ENCODE results near the gene NTM.
"Not testable (repeated sequence)": the region's sequence is repeated elsewhere in the genome, so short reads cannot be mapped to it uniquely, and the experiment has no call there.

Gene NTM

GRCh38 chr11:132353255-132353654 lies 982.8 kb downstream of the NTM start:
- no peak for TF ChIP-seq CTCF (conservative IDR thresholded peaks at IDR 0.05)
- no peak overlapping the region for H3K27ac ChIP-seq

- TF ChIP-seq CTCF (conservative IDR thresholded peaks at IDR 0.05), result no peak
- H3K27ac ChIP-seq, result no peak overlapping the region
Measured at GRCh38 chr11:132357811-132358572, 987.6 kb downstream of the NTM start.

GRCh38 chr11:132358573-132358953 lies 988.1 kb downstream of the NTM start:
- no peak for TF ChIP-seq CTCF (conservative IDR thresholded peaks at IDR 0.05)
- H3K27ac ChIP-seq, result no peak overlapping the region

GRCh38 chr11:132361011-132361550 lies 990.7 kb downstream of the NTM start:
- H3K27ac ChIP-seq, result no peak overlapping the region
- TF ChIP-seq CTCF (conservative IDR thresholded peaks at IDR 0.05), result no peak

GRCh38 chr11:132365650-132366049 lies 995.2 kb downstream of the NTM start:
- TF ChIP-seq CTCF (conservative IDR thresholded peaks at IDR 0.05), result no peak
- no peak overlapping the region for H3K27ac ChIP-seq

GRCh38 chr11:132367293-132367692 lies 996.9 kb downstream of the NTM start:
- no peak overlapping the region for H3K27ac ChIP-seq
- no peak for TF ChIP-seq CTCF (conservative IDR thresholded peaks at IDR 0.05)

GRCh38 chr11:132370114-132370513 lies 999.7 kb downstream of the NTM start:
- H3K27ac ChIP-seq, result not testable (repeated sequence)

GRCh38 chr11:132373405-132374143 lies 1003.2 kb downstream of the NTM start:
- no peak for TF ChIP-seq CTCF (conservative IDR thresholded peaks at IDR 0.05)
- H3K27ac ChIP-seq, result no peak overlapping the region

Measured in VCaP (cell line).